ENCODE data around the gene FRS3. TPM values are rescaled to one million over a fixed set of nuclear protein-coding genes. Genes with fewer than 3 reads are reported as not detected.

Gene FRS3
- total and polyA plus RNA-seq, 2 of the 8 experiments (the other 6 are each of a cell fraction or from before 2014, with no cell fraction given), result 3.4 to 4.4 TPM

- TF ChIP-seq CTCF (IDR thresholded peaks at IDR 0.05; ENCODE audit: control extremely low read depth in 1 of 3, insufficient read depth in 1 of 3, low read depth in 1 of 3, low read length in 3 of 3), result 0 out of 4 replicates have a peak, but pooled peaks of 1 of the 3 experiments have one; percentile 20
- TF ChIP-seq SIRT6 (IDR thresholded peaks at IDR 0.05; ENCODE audit: low read length), result no peak
- no peaks in the 10 kb centered on the region for H3K9me3 ChIP-seq (ENCODE audit: insufficient read depth in 2 of 2, low read depth in 1 of 2, low read length in 1 of 2)
- DNase-seq (ENCODE audit: low read depth in 1 of 2, low spot score in 2 of 2) (no peak), FAIRE-seq (no peak)
- H3K27ac ChIP-seq (ENCODE audit: low read depth, low read length), result no peak overlapping the region
- H3K36me3 ChIP-seq (ENCODE audit: control insufficient read depth in 2 of 4, insufficient read depth in 4 of 4, low read length in 3 of 4), result no peaks in the 10 kb centered on the region
- H2AK5ac ChIP-seq (ENCODE audit: low read depth, low read length), result no peak overlapping the region
- H2BK12ac ChIP-seq (ENCODE audit: low read depth, low read length), result 0 out of 2 replicates have a peak overlapping the region, but pooled peaks have one; percentile 39
- H3K9ac ChIP-seq (replicated peaks in 1 of 4; ENCODE audit: extremely low read depth in 1 of 4, low read depth in 3 of 4, low read length in 3 of 4), result no peak overlapping the region
- H2AFZ ChIP-seq (ENCODE audit: low read length), result no peak overlapping the region
- peaks cover 0 to 1% of the 10 kb centered on the region in 2 experiments for H4K20me1 ChIP-seq (replicated peaks in 1 of 2; ENCODE audit: control insufficient read depth in 1 of 2, insufficient read depth in 2 of 2, low read length in 2 of 2)
- H2BK20ac ChIP-seq (ENCODE audit: low read length), result no peak overlapping the region
- no peak overlapping the region for H3K4me3 ChIP-seq (ENCODE audit: extremely low read depth in 1 of 4, insufficient read depth in 2 of 4, low read depth in 3 of 4, low read length in 4 of 4)
- H3K4me1 ChIP-seq (replicated peaks in 1 of 4; ENCODE audit: control insufficient read depth in 3 of 4, insufficient read depth in 4 of 4, low read length in 3 of 4), result peaks cover 6 to 18% (median 15%) of the 10 kb centered on the region in 4 experiments
- no peak overlapping the region for H2BK120ac ChIP-seq (replicated peaks; ENCODE audit: low read depth, low read length)
- no peak overlapping the region for H3K4ac ChIP-seq (replicated peaks; ENCODE audit: insufficient read length, low read depth, low read length)
- H4K8ac ChIP-seq (ENCODE audit: extremely low read depth, insufficient read depth, low read length), result no peak overlapping the region
- WGBS, 2 experiments (ENCODE audit: extremely low coverage in 1 of 2, insufficient coverage in 1 of 2, insufficient read length in 1 of 2, insufficient replicate concordance in 2 of 2, low coverage in 1 of 2, low lambda C conversion rate in 2 of 2, missing lambda C conversion rate in 1 of 2), result 87% methylated on average over 13 of the region's 13 CpGs; no CpG with 5 or more reads in 1 of the 2 experiments
- no peak overlapping the region for H2BK15ac ChIP-seq (ENCODE audit: low read length)
- H3K79me2 ChIP-seq (ENCODE audit: control insufficient read depth in 1 of 2, insufficient read depth in 2 of 2, low read length in 2 of 2), result no peaks in the 10 kb centered on the region
- no peaks in the 10 kb centered on the region; the same call in 1 of the 2 replicates for H3K23me2 ChIP-seq (ENCODE audit: low read depth, low read length)
- ChIA-PET POLR2A (ENCODE audit: partially characterized antibody) (interaction anchor here (0.6 kb wide), 1 partner anchor 214 kb away, joined by 3 read pairs; no protein-coding TSS in a partner anchor), CTCF (ENCODE audit: partially characterized antibody) (interaction anchor here (3.9 to 10.4 kb wide), 2 partner anchors 19 to 51 kb away, joined by 13 to 99 read pairs; no protein-coding TSS in a partner anchor)
- no peak overlapping the region for H2BK5ac ChIP-seq (ENCODE audit: low read depth, low read length)
- no peaks in the 10 kb centered on the region for H3K27me3 ChIP-seq (replicated peaks in 1 of 4; ENCODE audit: control insufficient read depth in 3 of 4, extremely low read depth in 1 of 4, insufficient read depth in 3 of 4, low read length in 3 of 4)
- H3K4me2 ChIP-seq (ENCODE audit: insufficient read depth in 1 of 2, low read depth in 2 of 2, low read length in 2 of 2), result no peak overlapping the region
- no peak overlapping the region for H4K5ac ChIP-seq (ENCODE audit: insufficient read length, low read depth, low read length)
- H3K79me1 ChIP-seq (ENCODE audit: low read depth, low read length), result no peaks in the 10 kb centered on the region
- H3K14ac ChIP-seq (ENCODE audit: insufficient read length), result no peak overlapping the region
- no peak overlapping the region for H4K91ac ChIP-seq (replicated peaks; ENCODE audit: insufficient read length, low read length)
- H3K56ac ChIP-seq (replicated peaks; ENCODE audit: insufficient read length, low read depth, low read length), result no peak overlapping the region
- H3K23ac ChIP-seq (ENCODE audit: insufficient read length), result no peak overlapping the region
- H3K18ac ChIP-seq (ENCODE audit: extremely low read depth, low read length), result no peak overlapping the region
These were observed 54.9 kb downstream of the FRS3 start for GRCh38 chr6:41724586-41725501.
